ENCODE data around the gene PCDH9.

DNA sequence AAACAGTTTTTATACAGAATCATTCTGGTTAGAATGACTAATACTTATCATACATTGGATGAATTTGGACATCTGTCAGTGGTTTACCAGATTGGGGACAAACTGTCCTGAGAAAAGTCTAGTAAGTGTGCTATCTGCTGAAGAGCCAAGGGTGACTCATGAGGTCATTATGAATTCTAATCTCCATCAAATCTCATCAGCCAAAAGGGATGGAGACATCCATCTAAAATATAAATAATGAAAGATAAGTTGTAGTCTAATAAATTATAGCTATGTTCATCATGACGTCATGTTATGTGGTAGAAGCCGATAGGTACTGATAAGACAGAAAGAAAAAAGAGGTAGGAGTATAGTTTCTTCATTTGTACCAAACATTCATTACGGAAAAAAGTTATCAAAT, 804.4 kb downstream of the PCDH9 start:
- TF ChIP-seq POLR2AphosphoS5 (IDR thresholded peaks at IDR 0.05) = no peak
- no peak for TF ChIP-seq POLR2A (IDR thresholded peaks at IDR 0.05)
- TF ChIP-seq, protein P1, sequence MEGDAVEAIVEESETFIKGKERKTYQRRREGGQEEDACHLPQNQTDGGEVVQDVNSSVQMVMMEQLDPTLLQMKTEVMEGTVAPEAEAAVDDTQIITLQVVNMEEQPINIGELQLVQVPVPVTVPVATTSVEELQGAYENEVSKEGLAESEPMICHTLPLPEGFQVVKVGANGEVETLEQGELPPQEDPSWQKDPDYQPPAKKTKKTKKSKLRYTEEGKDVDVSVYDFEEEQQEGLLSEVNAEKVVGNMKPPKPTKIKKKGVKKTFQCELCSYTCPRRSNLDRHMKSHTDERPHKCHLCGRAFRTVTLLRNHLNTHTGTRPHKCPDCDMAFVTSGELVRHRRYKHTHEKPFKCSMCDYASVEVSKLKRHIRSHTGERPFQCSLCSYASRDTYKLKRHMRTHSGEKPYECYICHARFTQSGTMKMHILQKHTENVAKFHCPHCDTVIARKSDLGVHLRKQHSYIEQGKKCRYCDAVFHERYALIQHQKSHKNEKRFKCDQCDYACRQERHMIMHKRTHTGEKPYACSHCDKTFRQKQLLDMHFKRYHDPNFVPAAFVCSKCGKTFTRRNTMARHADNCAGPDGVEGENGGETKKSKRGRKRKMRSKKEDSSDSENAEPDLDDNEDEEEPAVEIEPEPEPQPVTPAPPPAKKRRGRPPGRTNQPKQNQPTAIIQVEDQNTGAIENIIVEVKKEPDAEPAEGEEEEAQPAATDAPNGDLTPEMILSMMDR (IDR thresholded peaks at IDR 0.05) = no peak
- TF ChIP-seq EP300 (IDR thresholded peaks at IDR 0.05) = no peak

All from upper lobe of left lung (tissue), 4 donors.